ENCODE measurements around the gene PSMB1.

The PSMB1 gene

DNA sequence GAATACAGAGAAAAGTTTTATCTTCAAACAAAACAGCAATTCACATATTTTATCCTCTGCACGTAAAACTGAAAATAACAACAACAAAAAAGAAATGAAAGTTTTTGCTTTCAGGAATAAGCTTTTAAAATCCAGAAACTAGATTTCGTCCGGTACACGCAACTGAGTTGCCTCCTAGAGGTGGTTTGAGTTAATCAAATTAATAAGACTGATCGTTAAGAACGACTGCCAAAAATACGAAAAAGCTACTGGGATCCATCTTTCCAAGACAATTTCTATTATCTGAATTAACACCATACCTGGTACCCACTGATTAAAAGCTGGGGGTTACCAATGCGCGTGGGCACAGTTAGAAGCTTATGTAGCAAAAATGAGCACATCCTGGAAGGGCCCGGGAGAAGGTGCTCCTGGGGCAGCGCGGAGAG, 30.7 kb upstream of the PSMB1 start:
- TF ChIP-seq, protein P1, sequence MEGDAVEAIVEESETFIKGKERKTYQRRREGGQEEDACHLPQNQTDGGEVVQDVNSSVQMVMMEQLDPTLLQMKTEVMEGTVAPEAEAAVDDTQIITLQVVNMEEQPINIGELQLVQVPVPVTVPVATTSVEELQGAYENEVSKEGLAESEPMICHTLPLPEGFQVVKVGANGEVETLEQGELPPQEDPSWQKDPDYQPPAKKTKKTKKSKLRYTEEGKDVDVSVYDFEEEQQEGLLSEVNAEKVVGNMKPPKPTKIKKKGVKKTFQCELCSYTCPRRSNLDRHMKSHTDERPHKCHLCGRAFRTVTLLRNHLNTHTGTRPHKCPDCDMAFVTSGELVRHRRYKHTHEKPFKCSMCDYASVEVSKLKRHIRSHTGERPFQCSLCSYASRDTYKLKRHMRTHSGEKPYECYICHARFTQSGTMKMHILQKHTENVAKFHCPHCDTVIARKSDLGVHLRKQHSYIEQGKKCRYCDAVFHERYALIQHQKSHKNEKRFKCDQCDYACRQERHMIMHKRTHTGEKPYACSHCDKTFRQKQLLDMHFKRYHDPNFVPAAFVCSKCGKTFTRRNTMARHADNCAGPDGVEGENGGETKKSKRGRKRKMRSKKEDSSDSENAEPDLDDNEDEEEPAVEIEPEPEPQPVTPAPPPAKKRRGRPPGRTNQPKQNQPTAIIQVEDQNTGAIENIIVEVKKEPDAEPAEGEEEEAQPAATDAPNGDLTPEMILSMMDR (IDR thresholded peaks at IDR 0.05; ENCODE audit: low read length): no peak; the same call in 1 of the 2 replicates
- TF ChIP-seq EZH2 (IDR thresholded peaks at IDR 0.05; ENCODE audit: borderline replicate concordance, low read length): no peak
- peaks cover 20% of the 10 kb centered on the region for H3K4me1 ChIP-seq (ENCODE audit: insufficient read depth, low read length, severe bottlenecking)
- peak overlapping the region; percentile 95 for H3K9ac ChIP-seq (ENCODE audit: low read length)
- no peaks in the 10 kb centered on the region for H3K9me3 ChIP-seq (ENCODE audit: low read length)
- H3K79me2 ChIP-seq (ENCODE audit: insufficient read depth, low read length): peaks cover 9% of the 10 kb centered on the region
- no peaks in the 10 kb centered on the region for H3K9me2 ChIP-seq (ENCODE audit: low read depth, low read length)
- peak overlapping the region; percentile 53 for H3K27ac ChIP-seq (ENCODE audit: low read depth, low read length, poor library complexity, severe bottlenecking)
- peak overlapping the region; percentile 73 for H3K4me2 ChIP-seq (ENCODE audit: low read length)
- no peak overlapping the region for H2AFZ ChIP-seq (ENCODE audit: low read length)
- H3K4me3 ChIP-seq (ENCODE audit: low read depth, low read length, poor library complexity, severe bottlenecking): peak overlapping the region; percentile 93
- H3K27me3 ChIP-seq (ENCODE audit: insufficient read depth, low read length): no peaks in the 10 kb centered on the region
- no peaks in the 10 kb centered on the region for H4K20me1 ChIP-seq (ENCODE audit: insufficient read depth, low read length)
- no peaks in the 10 kb centered on the region for H3F3A ChIP-seq (ENCODE audit: insufficient read depth, low read length)
- peaks cover 44% of the 10 kb centered on the region for H3K36me3 ChIP-seq (ENCODE audit: insufficient read depth, low read length)

DNA sequence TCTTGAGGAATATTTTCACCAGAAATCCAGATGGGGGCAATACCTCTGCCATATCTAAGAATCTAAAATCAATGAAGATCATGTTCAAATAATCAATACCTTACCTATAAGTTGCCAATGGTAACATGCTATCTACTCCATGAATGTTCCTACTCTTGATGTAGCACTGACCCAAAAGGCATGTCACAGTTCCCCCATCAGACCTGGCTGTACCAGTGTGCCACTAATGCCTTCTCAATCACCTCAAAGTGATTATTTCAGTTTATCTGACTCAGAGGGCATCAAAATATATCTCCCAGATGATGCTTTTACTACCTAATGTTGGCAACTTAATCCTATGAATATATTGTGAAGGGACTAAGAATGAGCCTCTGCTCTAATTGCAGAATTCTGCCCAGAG, 25.8 kb upstream of the PSMB1 start:
- Histone ChIP-seq H3K79me2 (ENCODE audit: insufficient read depth, low read length) (peaks cover 9% of the 10 kb centered on the region), H3K27ac (ENCODE audit: low read depth, low read length, poor library complexity, severe bottlenecking) (no peak overlapping the region), H3K4me3 (ENCODE audit: low read depth, low read length, poor library complexity, severe bottlenecking) (no peak overlapping the region), H3K4me2 (ENCODE audit: low read length) (no peak overlapping the region), H3K9me3 (ENCODE audit: low read length) (no peaks in the 10 kb centered on the region), H3K27me3 (ENCODE audit: insufficient read depth, low read length) (no peaks in the 10 kb centered on the region), H3K36me3 (ENCODE audit: insufficient read depth, low read length) (peaks cover 78% of the 10 kb centered on the region), H2AFZ (ENCODE audit: low read length) (no peak overlapping the region), H3F3A (ENCODE audit: insufficient read depth, low read length) (no peaks in the 10 kb centered on the region), H3K9me2 (ENCODE audit: low read depth, low read length) (no peaks in the 10 kb centered on the region), H3K9ac (ENCODE audit: low read length) (no peak overlapping the region), H3K4me1 (ENCODE audit: insufficient read depth, low read length, severe bottlenecking) (peaks cover 11% of the 10 kb centered on the region), H4K20me1 (ENCODE audit: insufficient read depth, low read length) (no peaks in the 10 kb centered on the region)
- TF ChIP-seq EZH2 (IDR thresholded peaks at IDR 0.05; ENCODE audit: borderline replicate concordance, low read length): no peak
- TF ChIP-seq, protein P1 (IDR thresholded peaks at IDR 0.05; ENCODE audit: low read length): no peak

DNA sequence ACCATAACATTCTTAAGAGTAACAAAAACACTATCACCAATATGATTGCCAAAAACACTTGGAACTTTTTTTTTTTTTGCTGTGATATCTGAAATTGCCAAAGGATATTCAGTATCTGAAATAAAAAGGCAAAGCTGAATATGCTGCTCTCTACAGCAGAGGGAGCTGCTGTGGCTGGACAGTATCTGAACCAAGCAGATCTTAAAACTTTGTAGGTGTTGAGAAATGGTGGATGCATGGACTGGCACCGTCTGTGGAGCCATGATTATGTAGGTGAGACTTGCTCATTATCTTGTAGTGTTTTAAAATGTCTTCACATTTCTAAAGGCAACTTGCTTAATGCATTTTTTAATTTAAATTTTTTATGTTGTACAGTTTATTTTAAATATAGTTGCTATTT, 22.1 kb upstream of the PSMB1 start:
- no peak for TF ChIP-seq EZH2 (IDR thresholded peaks at IDR 0.05; ENCODE audit: borderline replicate concordance, low read length)
- TF ChIP-seq, protein P1 (IDR thresholded peaks at IDR 0.05; ENCODE audit: low read length): peak; percentile 39; the same call in 1 of the 2 replicates
- no peaks in the 10 kb centered on the region for H3K27me3 ChIP-seq (ENCODE audit: insufficient read depth, low read length)
- no peak overlapping the region for H3K4me3 ChIP-seq (ENCODE audit: low read depth, low read length, poor library complexity, severe bottlenecking)
- H3K79me2 ChIP-seq (ENCODE audit: insufficient read depth, low read length): no peaks in the 10 kb centered on the region
- no peaks in the 10 kb centered on the region for H3F3A ChIP-seq (ENCODE audit: insufficient read depth, low read length)
- no peak overlapping the region for H3K9ac ChIP-seq (ENCODE audit: low read length)
- no peak overlapping the region for H3K27ac ChIP-seq (ENCODE audit: low read depth, low read length, poor library complexity, severe bottlenecking)
- H3K9me2 ChIP-seq (ENCODE audit: low read depth, low read length): no peaks in the 10 kb centered on the region
- no peaks in the 10 kb centered on the region for H3K9me3 ChIP-seq (ENCODE audit: low read length)
- H3K4me1 ChIP-seq (ENCODE audit: insufficient read depth, low read length, severe bottlenecking): no peaks in the 10 kb centered on the region
- H2AFZ ChIP-seq (ENCODE audit: low read length): no peak overlapping the region
- no peaks in the 10 kb centered on the region for H4K20me1 ChIP-seq (ENCODE audit: insufficient read depth, low read length)
- no peak overlapping the region for H3K4me2 ChIP-seq (ENCODE audit: low read length)
- peaks cover 85% of the 10 kb centered on the region for H3K36me3 ChIP-seq (ENCODE audit: insufficient read depth, low read length)

Measured in OCI-LY1 (cell line).